Activated T-cell treated with anti-CD3 and anti-CD28 coated beads, Interleukin-2, amount 50 U/mL, for 72 hours (primary cell): ENCODE data around the gene SERPINH1. TPM values are rescaled to one million over a fixed set of nuclear protein-coding genes. Genes with fewer than 3 reads are reported as not detected.

Experiments used
- ATAC-seq, 2 donors: fragments of 150-1000 bp; cut with Tn5 transposase; replicated peaks in 1 of 2; 2 replicates each; pipeline ENCODE4 v1.10.0; 2021; ENCODE audit warnings: moderate library complexity in 2 of 2, mild to moderate bottlenecking in 1 of 2
- DNase-seq, 2 donors: peaks; one replicate each; pipeline ENCODE4 v3.0.0; 2021 to 2022; ENCODE audit warnings: mixed read lengths in 1 of 2
- H3K27ac Mint-ChIP-seq: one replicate; pipeline ENCODE4 v1.8.0; 2022; ENCODE audit warnings: mild to moderate bottlenecking, moderate library complexity, mixed read lengths
- H3K27me3 Mint-ChIP-seq: one replicate; pipeline ENCODE4 v1.8.0; 2022; ENCODE audit warnings: low read depth, mixed read lengths
- H3K36me3 Mint-ChIP-seq, 2 donors: one replicate each; pipeline ENCODE4 v1.8.0; 2022; ENCODE audit warnings: mixed read lengths in 2 of 2, mild to moderate bottlenecking in 1 of 2; ENCODE audit not compliant: insufficient read depth in 2 of 2
- H3K4me1 Mint-ChIP-seq: one replicate; pipeline ENCODE4 v1.8.0; 2022; ENCODE audit warnings: low read depth, mixed read lengths
- H3K4me3 Mint-ChIP-seq, 2 donors: one replicate each; pipeline ENCODE4 v1.8.0; 2022; ENCODE audit warnings: mild to moderate bottlenecking in 2 of 2, mixed read lengths in 2 of 2, moderate library complexity in 2 of 2
- H3K9me3 Mint-ChIP-seq, 2 donors: one replicate each; pipeline ENCODE4 v1.8.0; 2022; ENCODE audit warnings: mixed read lengths in 2 of 2
- total RNA-seq, 2 donors: library from RNA; stranded (reverse); gene quantifications; one replicate each; pipeline ENCODE4 v1.2.3, GENCODE V29; 2022

SERPINH1 gene
- total RNA-seq, 2 donors from 2014 or later = 17.3 to 20.4 TPM

DNA sequence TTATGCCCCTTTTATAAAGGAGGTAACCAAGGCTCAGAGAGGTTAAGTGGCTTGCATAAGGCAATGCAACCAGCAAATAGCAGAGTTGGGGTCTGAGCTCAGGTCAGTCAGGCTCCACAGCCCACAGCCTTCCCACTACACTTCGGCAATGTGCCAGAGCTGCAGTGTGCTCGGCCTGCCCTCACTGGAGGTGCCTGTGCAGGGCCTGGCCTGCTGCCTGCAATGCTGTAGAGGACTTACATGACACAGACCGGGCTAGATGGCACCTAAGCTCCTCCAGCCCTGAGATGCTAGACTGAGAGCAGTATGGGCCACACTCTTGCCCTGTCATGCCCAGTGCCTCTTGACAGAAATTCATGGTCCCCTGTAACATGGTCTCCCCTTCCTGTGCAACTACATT is 49.8 kb downstream of the SERPINH1 start:
- ATAC-seq (no peak), DNase-seq (no peak)
- no peak overlapping the region for H3K4me3 Mint-ChIP-seq
- H3K27ac Mint-ChIP-seq = no peak overlapping the region
- H3K9me3 Mint-ChIP-seq = no peaks in the 10 kb centered on the region
- no peaks in the 10 kb centered on the region for H3K4me1 Mint-ChIP-seq
- no peaks in the 10 kb centered on the region for H3K36me3 Mint-ChIP-seq
- H3K27me3 Mint-ChIP-seq = peaks cover 14% of the 10 kb centered on the region

DNA sequence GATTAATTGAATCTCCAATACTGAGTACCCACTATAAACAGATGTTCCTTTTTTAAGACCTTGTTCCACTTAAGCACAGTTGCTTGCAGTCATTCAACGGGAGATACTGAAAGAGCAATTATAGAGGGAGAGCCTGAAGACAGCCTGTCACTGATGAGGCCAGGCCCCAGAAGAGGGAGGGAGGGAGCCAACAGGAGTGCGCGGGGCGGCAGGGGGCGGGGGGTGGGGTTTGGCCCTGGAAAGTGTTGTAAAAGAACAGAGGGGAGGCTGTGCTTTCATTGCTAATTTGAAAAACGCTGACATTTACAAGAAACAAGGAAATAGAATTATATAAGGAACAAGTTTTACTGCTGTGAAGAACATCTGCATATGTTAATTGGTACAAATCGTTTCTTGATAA is 53.7 kb downstream of the SERPINH1 start:
- H3K36me3 Mint-ChIP-seq = no peaks in the 10 kb centered on the region
- peaks cover 13% of the 10 kb centered on the region for H3K27me3 Mint-ChIP-seq
- H3K9me3 Mint-ChIP-seq = no peaks in the 10 kb centered on the region
- ATAC-seq (no peak), DNase-seq (no peak)
- no peak overlapping the region for H3K4me3 Mint-ChIP-seq
- H3K27ac Mint-ChIP-seq = no peak overlapping the region
- no peaks in the 10 kb centered on the region for H3K4me1 Mint-ChIP-seq

DNA sequence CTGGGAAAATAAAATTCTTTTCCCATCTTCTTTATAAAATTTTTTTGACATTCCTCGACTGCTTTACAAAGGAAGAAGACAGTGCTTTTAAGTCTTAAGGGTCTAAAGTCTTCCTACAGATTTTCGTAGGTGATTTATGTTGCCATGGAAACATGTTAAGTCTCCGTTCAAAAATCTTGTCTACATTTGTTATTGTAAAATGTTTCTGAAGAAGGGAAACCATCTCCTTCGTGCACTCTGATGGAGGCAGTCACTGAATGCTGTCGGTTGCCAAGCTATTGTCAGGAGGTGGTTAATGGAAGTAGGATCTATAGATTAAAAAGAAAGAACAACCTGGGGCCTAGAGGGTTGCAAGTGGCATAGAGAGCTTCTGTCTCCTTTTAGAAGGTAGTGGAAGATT is 54.2 kb downstream of the SERPINH1 start:
- H3K4me3 Mint-ChIP-seq = no peak overlapping the region
- peaks cover 13% of the 10 kb centered on the region for H3K27me3 Mint-ChIP-seq
- no peak overlapping the region for H3K27ac Mint-ChIP-seq
- no peaks in the 10 kb centered on the region for H3K9me3 Mint-ChIP-seq
- DNase-seq = no peak
- no peak for ATAC-seq
- H3K36me3 Mint-ChIP-seq = no peaks in the 10 kb centered on the region
- no peaks in the 10 kb centered on the region for H3K4me1 Mint-ChIP-seq

Other genes starting within 250 kb of the SERPINH1 start
- 10 to 100 TPM; 16.7 to 18.3 TPM for gene ARRB1, start 210.6 kb upstream of the SERPINH1 start, total RNA-seq
- 1,000 to 10,000 TPM; 5,116 to 5,192 TPM for gene RPS3, start 162.7 kb upstream of the SERPINH1 start, total RNA-seq
- 1 to 10 TPM in 1 of 2 donors, under 1 TPM in 1; 0.93 to 1.2 TPM for gene KLHL35, start 129.1 kb upstream of the SERPINH1 start, total RNA-seq
- gene GDPD5, start 36.3 kb upstream of the SERPINH1 start, total RNA-seq = 10 to 100 TPM; 16.9 to 29.5 TPM
- under 1 TPM; 0.14 to 0.16 TPM for gene MAP6, start 106.8 kb downstream of the SERPINH1 start, total RNA-seq
- gene MOGAT2, start 155.6 kb downstream of the SERPINH1 start, total RNA-seq = not detected
- 1 to 10 TPM; 2.8 to 3.4 TPM for gene DGAT2, start 206.5 kb downstream of the SERPINH1 start, total RNA-seq